GM19099 (cell line): ENCODE data around the gene PAF1.

Source experiments
- POLR2A ChIP-seq: IDR thresholded peaks from 3 replicates; pipeline ENCODE4 v1.6.1; 2011; ENCODE audit warnings: low read depth; ENCODE audit not compliant: insufficient read length; ENCODE audit errors: extremely low read depth

The PAF1 gene

GRCh38 chr19:39403331-39404312 is 12.7 kb upstream of the PAF1 start:
- TF ChIP-seq POLR2A, result peak; percentile 53

DNA sequence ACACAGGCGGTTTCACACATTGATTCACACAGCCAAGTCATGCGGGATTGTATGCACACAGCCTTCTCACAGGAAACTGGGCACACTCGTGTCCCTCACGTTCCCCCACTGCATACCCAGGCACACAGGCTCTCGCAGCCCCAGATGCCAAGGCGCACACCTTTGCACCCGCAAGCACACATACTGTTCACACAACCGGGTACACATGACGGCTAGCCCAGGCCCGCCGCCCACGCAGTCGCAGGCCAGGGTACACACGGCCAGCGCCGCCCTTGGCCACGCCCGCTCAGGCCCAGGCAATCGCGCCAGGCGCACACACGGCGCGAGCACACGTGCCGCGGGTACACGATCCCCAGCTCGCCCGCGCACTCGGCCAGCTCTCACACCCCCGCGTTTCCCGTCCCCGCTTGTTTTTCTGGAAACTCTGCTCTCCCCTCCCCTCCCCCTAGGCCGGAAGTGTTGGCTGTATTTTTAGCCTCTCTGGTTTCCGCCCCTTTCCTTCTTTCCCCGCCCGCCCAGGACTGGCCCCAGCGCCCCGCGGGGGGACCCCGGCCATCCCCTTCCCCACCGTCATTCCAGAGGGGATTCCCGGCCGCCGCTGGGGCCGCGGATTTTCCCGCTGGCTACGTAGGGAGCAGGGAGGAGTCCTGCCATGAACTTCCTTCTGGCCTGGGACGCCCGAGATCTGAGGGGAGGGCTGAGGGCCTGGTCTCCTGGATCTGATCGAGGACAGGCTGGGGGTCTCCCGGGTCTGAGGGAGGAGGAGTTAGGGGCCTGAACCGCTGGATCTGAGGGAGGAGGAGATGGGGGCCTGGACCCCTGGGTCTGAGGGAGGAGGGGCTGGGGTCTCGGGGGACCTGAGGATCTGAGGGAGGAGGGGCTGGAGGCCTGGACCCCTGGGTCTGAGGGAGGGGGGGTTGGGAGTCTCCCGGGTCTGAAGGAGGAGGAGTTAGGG is 11.7 kb upstream of the PAF1 start:
- peak; percentile 36 for TF ChIP-seq POLR2A

DNA sequence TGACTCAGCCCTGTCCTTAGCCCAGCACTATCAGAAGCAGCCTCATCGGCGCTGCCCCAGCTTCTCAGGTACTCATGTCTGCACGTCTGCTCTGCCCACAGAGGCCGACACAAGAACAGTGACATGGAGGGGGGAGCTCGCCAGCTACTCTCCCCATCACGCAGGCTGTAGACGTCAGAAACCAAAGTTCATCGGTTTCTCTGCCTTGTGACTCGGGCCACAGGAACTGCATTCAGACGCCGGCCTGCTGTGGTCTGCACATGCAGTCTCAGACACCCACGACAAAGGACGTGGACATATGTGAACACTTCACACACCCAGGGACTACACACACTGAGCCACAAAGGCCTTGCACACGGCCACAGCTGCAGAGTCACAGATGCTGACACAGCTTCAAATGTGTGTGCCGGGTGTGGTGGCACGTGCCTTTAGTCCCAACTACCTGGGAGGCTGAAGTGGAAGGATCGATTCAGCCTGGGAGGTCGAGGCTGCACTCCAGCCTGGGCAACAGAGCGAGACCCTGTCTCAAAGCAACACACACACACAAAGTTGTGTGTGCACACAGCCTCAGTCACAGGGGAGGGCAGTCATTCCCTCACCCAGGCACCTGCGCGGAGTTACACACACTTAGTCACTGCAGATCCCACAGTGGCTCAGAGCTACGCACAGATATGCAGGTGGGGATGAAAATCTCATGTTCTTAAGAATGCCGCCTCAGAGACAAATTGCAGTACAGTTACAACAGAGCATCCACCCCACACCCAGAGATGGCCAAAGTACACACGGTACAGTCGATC is 10.8 kb upstream of the PAF1 start:
- TF ChIP-seq POLR2A, result peak; percentile 43

DNA sequence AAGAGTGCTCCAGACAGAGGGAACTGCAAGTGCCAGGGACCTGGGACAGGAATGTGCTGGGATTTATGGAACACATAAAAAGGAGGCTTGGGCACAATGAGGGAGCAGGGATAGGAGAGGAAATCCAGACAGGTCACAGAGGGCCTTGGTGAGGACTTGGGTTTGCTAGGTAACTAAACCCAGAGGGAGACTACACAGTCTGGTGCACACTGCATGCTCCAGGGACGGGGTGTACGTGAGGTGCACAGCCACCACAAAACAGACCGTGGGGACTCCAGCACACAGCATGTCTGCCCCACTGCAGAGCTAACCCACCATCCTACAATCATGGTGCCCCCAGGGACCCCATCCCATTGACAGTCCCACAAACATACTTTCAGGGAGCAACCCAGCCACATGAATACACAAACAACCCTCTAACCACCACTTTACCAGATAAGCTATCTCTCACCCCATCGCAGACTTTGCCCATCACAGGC is 10.2 kb upstream of the PAF1 start:
- no peak for TF ChIP-seq POLR2A

DNA sequence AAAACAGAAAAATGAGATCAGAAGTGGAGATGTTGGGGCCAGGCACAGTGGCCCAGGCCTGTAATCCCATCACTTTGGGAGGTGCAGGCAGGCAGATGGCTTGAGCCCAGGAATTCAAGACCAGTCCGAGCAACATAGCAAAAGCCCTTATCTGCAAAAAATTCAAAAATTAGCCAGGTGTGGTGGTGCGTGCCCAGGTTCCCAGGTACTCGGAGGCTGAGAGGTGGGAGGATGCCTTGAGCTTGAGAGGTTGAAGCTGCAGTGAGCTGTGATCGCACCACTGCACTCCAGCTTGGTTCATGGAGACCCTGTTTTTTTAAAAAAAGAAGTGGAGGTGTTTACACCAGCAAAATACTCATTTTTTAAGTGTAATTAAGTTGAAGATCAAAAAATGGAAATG is 9.2 kb upstream of the PAF1 start:
- TF ChIP-seq POLR2A, result no peak

DNA sequence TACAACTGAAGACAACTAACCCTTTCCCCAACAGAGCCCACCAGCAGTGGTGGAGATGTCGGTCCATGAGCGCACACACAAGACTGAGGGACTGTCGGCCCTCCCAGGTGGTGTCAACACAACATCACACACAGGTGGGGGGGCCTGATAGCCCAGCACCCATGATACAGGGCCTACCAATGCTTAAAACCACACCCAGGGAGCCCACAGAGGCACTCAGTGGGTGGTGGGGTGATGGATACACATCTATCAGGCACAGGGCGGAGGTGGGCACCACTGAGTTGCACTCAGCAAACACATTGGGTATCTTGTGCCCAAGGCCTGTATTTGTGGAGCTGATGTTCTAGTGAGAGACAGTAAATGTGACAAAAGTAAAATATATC is 8.8 kb upstream of the PAF1 start:
- TF ChIP-seq POLR2A, result no peak

- TF ChIP-seq POLR2A, result no peak
These were observed 7.5 kb upstream of the PAF1 start for GRCh38 chr19:39398297-39398864.

GRCh38 chr19:39397360-39398296 is 6.7 kb upstream of the PAF1 start:
- no peak for TF ChIP-seq POLR2A

DNA sequence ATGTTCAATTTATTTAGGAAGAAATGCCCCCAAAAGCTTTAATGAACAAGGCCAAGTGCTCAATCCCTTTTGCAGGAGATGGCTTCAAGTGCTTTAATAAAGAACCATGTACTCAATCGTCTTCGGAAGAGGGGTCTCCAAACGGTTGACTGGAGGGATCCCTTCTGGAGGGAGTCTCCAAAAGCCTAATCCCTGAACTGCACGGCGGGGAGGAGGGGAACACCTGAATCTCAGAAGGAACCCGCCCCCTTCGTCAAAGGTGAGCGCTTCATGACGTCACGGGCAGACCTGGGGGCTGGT is 505 bp downstream of the PAF1 start:
- TF ChIP-seq POLR2A, result no peak

- no peak for TF ChIP-seq POLR2A
These were observed 1.1 kb downstream of the PAF1 start for GRCh38 chr19:39389631-39390414.

GRCh38 chr19:39388657-39389056 is 2.2 kb downstream of the PAF1 start:
- TF ChIP-seq POLR2A, result no peak

- TF ChIP-seq POLR2A, result no peak
These were observed 4.3 kb downstream of the PAF1 start for GRCh38 chr19:39386557-39386956.
